Colonic mucosa (tissue), 4 donors: ENCODE results near the gene SENP3. TPM values are rescaled to one million over a fixed set of nuclear protein-coding genes. Genes with fewer than 3 reads are reported as not detected.

Source experiments
- DNase-seq: peaks from one replicate; pipeline ENCODE4 v3.0.0-alpha.2; 2020
- H3K27ac ChIP-seq: fragments of 200-600 bp; one replicate; pipeline ENCODE4 v1.8.0; 2021
- H3K27me3 ChIP-seq: fragments of 200-600 bp; one replicate; pipeline ENCODE4 v1.8.0; 2021
- H3K36me3 ChIP-seq: fragments of 200-600 bp; one replicate; pipeline ENCODE4 v1.8.0; 2021
- H3K4me1 ChIP-seq: fragments of 200-600 bp; one replicate; pipeline ENCODE4 v1.8.0; 2021; ENCODE audit warnings: mild to moderate bottlenecking
- H3K4me3 ChIP-seq: fragments of 200-600 bp; one replicate; pipeline ENCODE4 v1.8.0; 2021
- H3K9ac ChIP-seq, 2 donors: one replicate each; pipeline ENCODE4 v1.7.0; 2013; ENCODE audit warnings: control low read depth in 2 of 2, low read depth in 2 of 2, low read length in 2 of 2
- H3K9me3 ChIP-seq: fragments of 200-600 bp; one replicate; pipeline ENCODE4 v1.8.0; 2021
- intact Hi-C: fragments of 100-400 bp; cut with DNase I; formaldehyde crosslinking; loops from one replicate; pipeline ENCODE4 v1.14.1; 2022
- total RNA-seq, 2 donors: library from RNA; stranded (reverse); fragmentation: NEBNext Ultra II Directional in 1 of 2; extraction: Animal tissue kit (Norgen Biotek cat#: 25700) in 1 of 2; gene quantifications; one replicate each; pipeline ENCODE4 v1.2.1, GENCODE V29; 2021
- TF ChIP-seq, protein P1 (sequence below): fragments of 200-600 bp; IDR thresholded peaks from one replicate; pipeline ENCODE4 v1.8.0; 2022; ENCODE audit warnings: antibody characterized with exemption, mild to moderate bottlenecking
- donor health status: healthy.
- donor health status: DM: no; HTN: no; CAD: no.
- donor health status: DM: no; HTN: no; CAD: no.

The SENP3 gene
- total RNA-seq, 2 donors from 2014 or later = 25.7 to 56.6 TPM

DNA sequence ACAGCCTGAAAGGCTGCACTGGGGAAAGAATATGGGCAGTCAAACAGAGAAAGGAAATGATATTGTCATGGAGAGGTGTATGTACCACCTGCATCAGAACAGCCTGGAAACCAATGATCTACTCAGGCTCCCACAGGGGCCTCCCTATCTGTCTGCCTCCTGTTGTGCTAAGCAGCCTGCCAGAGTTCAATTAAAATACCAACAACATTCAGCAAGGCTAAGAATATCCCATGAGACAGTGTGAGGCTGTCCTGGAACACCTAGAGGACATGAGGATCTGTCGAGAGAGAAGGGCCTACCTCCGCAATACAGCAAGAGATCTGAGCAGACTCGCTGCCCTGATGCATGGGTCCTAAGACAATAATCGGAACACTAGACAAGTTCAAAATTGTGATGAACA is 44.6 kb downstream of the SENP3 start:
- no peak for DNase-seq
- no peak overlapping the region for H3K4me3 ChIP-seq
- TF ChIP-seq, protein P1, sequence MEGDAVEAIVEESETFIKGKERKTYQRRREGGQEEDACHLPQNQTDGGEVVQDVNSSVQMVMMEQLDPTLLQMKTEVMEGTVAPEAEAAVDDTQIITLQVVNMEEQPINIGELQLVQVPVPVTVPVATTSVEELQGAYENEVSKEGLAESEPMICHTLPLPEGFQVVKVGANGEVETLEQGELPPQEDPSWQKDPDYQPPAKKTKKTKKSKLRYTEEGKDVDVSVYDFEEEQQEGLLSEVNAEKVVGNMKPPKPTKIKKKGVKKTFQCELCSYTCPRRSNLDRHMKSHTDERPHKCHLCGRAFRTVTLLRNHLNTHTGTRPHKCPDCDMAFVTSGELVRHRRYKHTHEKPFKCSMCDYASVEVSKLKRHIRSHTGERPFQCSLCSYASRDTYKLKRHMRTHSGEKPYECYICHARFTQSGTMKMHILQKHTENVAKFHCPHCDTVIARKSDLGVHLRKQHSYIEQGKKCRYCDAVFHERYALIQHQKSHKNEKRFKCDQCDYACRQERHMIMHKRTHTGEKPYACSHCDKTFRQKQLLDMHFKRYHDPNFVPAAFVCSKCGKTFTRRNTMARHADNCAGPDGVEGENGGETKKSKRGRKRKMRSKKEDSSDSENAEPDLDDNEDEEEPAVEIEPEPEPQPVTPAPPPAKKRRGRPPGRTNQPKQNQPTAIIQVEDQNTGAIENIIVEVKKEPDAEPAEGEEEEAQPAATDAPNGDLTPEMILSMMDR = no peak
- intact Hi-C loops = no loop called here
- H3K4me1 ChIP-seq = no peaks in the 10 kb centered on the region
- H3K27me3 ChIP-seq = no peaks in the 10 kb centered on the region
- H3K27ac ChIP-seq = no peak overlapping the region
- no peaks in the 10 kb centered on the region for H3K9me3 ChIP-seq
- no peak overlapping the region for H3K9ac ChIP-seq
- no peaks in the 10 kb centered on the region for H3K36me3 ChIP-seq

DNA sequence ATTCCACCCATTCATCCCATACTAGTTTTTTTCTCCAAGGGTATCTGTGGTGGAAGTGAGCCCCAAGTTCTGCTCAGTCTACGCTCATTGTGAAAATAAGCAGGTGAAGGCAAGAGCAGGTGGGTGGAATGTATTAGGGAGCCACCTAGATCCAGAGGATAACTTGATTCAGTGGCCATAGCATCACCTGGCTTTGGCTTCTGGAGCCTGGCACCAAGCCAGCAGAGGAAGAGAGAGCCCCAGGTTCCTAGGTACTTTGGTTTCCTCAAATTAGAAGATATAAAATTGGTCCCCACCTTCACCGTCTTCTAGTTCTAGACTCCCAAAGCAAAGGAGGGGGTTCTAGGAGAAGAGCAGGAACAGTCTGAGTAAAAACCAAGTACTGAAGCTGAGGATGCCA is 48.9 kb downstream of the SENP3 start:
- H3K27ac ChIP-seq = no peak overlapping the region
- H3K4me3 ChIP-seq = no peak overlapping the region
- no peaks in the 10 kb centered on the region for H3K36me3 ChIP-seq
- DNase-seq = no peak
- H3K27me3 ChIP-seq = no peaks in the 10 kb centered on the region
- no peaks in the 10 kb centered on the region for H3K9me3 ChIP-seq
- H3K9ac ChIP-seq = no peak overlapping the region
- peaks cover 8% of the 10 kb centered on the region for H3K4me1 ChIP-seq
- TF ChIP-seq, protein P1 = no peak
- intact Hi-C loops = no loop called here

DNA sequence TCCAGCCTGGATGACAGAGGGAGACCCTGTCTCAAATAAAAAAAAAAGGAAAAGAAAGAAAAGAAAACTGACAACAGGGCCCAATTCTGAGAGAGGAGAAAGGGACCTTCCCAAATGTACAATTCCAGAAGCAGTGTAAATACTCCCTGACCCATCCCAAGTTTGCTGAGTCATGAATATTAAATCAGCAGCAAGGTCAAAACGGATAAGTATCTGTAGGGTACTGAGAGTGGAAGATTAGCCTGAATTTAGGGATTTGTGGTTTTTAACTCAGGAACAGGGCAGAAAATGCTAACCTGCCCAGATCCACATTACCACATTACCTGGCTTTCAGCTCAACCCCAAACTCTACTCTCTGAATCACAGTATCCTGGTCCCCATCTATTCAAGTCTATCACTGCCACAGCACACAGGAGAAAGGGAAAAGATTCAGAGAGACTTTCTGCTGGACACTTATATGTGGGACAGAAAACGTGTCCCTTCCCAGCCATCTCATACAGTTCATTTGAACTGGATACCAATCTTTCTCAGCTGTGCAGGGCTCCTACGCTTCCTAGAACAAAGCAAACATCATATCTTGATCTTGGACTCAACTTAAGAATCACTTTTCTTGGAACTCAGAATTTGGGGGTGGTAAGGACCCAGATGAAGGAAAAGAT is 50.0 kb downstream of the SENP3 start:
- H3K4me3 ChIP-seq = no peak overlapping the region
- intact Hi-C loops = no loop called here
- no peaks in the 10 kb centered on the region for H3K36me3 ChIP-seq
- peaks cover 8% of the 10 kb centered on the region for H3K4me1 ChIP-seq
- H3K27me3 ChIP-seq = no peaks in the 10 kb centered on the region
- H3K9ac ChIP-seq = no peak overlapping the region
- DNase-seq = no peak
- H3K9me3 ChIP-seq = no peaks in the 10 kb centered on the region
- TF ChIP-seq, protein P1 = no peak
- H3K27ac ChIP-seq = no peak overlapping the region

DNA sequence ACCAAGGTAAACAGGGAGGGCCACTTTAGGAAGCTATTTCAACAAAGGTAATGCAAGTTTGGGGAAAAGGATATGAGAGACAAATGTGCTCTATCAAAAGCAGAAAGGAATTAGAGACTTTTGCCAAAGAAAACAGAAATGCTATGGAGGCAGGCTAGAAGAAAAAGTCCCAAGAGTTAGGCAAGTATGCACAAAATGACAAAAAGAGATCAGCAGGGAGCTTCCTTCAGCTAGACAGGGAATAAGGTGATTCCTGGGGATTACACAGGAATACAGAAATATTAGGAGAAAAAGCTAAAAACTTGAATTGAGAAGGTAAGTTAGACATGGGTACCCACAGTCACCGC is 50.5 kb downstream of the SENP3 start:
- no peaks in the 10 kb centered on the region for H3K36me3 ChIP-seq
- no peak overlapping the region for H3K9ac ChIP-seq
- H3K27ac ChIP-seq = no peak overlapping the region
- no peaks in the 10 kb centered on the region for H3K27me3 ChIP-seq
- intact Hi-C loops = no loop called here
- H3K4me3 ChIP-seq = no peak overlapping the region
- TF ChIP-seq, protein P1 = no peak
- DNase-seq = no peak
- H3K9me3 ChIP-seq = no peaks in the 10 kb centered on the region
- peaks cover 8% of the 10 kb centered on the region for H3K4me1 ChIP-seq

DNA sequence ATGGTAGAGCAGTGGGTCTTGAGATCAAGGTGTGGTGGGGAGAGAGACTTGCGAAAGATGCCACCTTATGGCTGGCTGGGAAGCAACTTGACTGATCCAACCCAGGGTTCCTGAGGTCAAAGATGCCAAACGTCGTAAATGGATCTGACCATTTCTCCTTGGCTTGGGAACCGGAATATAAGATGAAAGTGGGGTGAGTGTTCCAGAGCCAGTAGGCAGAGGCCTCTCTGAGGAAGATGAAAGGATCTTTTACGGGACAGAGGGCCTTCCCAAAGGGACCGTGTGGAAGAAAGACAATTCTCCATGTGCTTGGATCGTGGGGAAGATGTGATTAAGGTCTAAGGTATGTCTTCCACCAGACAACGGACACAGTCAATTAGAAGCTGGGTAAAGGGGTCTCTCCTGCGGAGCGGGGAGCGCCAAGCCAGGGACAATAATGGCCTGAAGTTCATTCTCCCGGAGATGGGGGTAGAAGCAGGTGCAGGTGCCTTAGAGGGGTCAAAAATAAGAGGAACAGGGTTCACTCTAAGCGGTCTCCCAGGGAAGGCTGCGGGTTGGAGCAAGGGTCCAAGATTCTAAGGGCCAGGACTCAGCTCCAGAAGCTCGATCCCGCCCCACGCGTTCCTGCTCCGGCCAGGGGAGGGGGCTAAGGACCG is 52.2 kb downstream of the SENP3 start:
- intact Hi-C loops = no loop called here
- H3K4me1 ChIP-seq = peaks cover 8% of the 10 kb centered on the region
- TF ChIP-seq, protein P1 = no peak

More for the DNA sequence above, 52.2 kb downstream of the SENP3 start:
- peak overlapping the region; percentile 88 to 94 for H3K9ac ChIP-seq
- peak overlapping the region; percentile 90 for H3K27ac ChIP-seq
- no peak for DNase-seq
- H3K27me3 ChIP-seq = no peaks in the 10 kb centered on the region
- H3K4me3 ChIP-seq = peak overlapping the region; percentile 93
- H3K9me3 ChIP-seq = no peaks in the 10 kb centered on the region
- H3K36me3 ChIP-seq = no peaks in the 10 kb centered on the region
